DMS153 treated with DMSO at 0.1 percent for 48 hours (cell line): ENCODE measurements around the gene DCAF5.
A peak's percentile ranks its signal among the peaks of the same experiment; 100 is the strongest.
"Not testable (repeated sequence)": the region's sequence is repeated elsewhere in the genome, so short reads cannot be mapped to it uniquely, and the experiment has no call there.

Source experiments
- DNase-seq: peaks from one replicate; lab custom pipeline; 2025; ENCODE audit not compliant: unreplicated experiment; lab: John Stamatoyannopoulos, UW

The DCAF5 gene

GRCh38 chr14:69152902-69153151 lies at the start of gene DCAF5:
DCAF5 (minus strand) TSS chr14:69153119; CDS start chr14:69152978, 141 bp downstream.
- DNase-seq: no peak

GRCh38 chr14:69199786-69200185 lies 46.9 kb upstream of the DCAF5 start:
- DNase-seq: no peak

- DNase-seq: no peak
Measured at GRCh38 chr14:69193721-69194120, 40.8 kb upstream of the DCAF5 start.

- DNase-seq: peak; percentile 76
Measured at GRCh38 chr14:69191340-69192111, 38.6 kb upstream of the DCAF5 start, which contains the start of gene EXD2. EXD2 (plus strand) TSS chr14:69191498; CDS start chr14:69209471, 17,973 bp downstream.

- no peak for DNase-seq
Measured at GRCh38 chr14:69190191-69190590, 37.3 kb upstream of the DCAF5 start.

GRCh38 chr14:69183735-69184134 lies 30.8 kb upstream of the DCAF5 start:
- DNase-seq: no peak

GRCh38 chr14:69182580-69182979 lies 29.7 kb upstream of the DCAF5 start:
- not testable (repeated sequence) for DNase-seq

- no peak for DNase-seq
Measured at GRCh38 chr14:69181491-69181890, 28.6 kb upstream of the DCAF5 start.

- DNase-seq: no peak
Measured at GRCh38 chr14:69175130-69175529, 22.2 kb upstream of the DCAF5 start.

GRCh38 chr14:69171569-69171968 lies 18.6 kb upstream of the DCAF5 start:
- DNase-seq: no peak

- no peak for DNase-seq
Measured at GRCh38 chr14:69170839-69171238, 17.9 kb upstream of the DCAF5 start.

GRCh38 chr14:69165787-69166186 lies 12.9 kb upstream of the DCAF5 start:
- not testable (repeated sequence) for DNase-seq

- no peak for DNase-seq
Measured at GRCh38 chr14:69161590-69161989, 8.7 kb upstream of the DCAF5 start.

- DNase-seq: no peak
Measured at GRCh38 chr14:69156224-69156623, 3.3 kb upstream of the DCAF5 start.

- no peak for DNase-seq
Measured at GRCh38 chr14:69154779-69155178, 1.9 kb upstream of the DCAF5 start.

- no peak for DNase-seq
Measured at GRCh38 chr14:69153873-69154270, 953 bp upstream of the DCAF5 start.

GRCh38 chr14:69153152-69153872 lies 393 bp upstream of the DCAF5 start:
- peak; percentile 79 for DNase-seq

GRCh38 chr14:69152181-69152901 lies 578 bp downstream of the DCAF5 start:
- DNase-seq: no peak

GRCh38 chr14:69151458-69152180 lies 1.3 kb downstream of the DCAF5 start:
- DNase-seq: peak; percentile 58

GRCh38 chr14:69149461-69150244 lies 3.3 kb downstream of the DCAF5 start:
- no peak for DNase-seq
